ENCODE results near the gene DLG2. TPM values are rescaled to one million over a fixed set of nuclear protein-coding genes. Genes with fewer than 3 reads are reported as not detected.
"Not testable (repeated sequence)": the region's sequence is repeated elsewhere in the genome, so short reads cannot be mapped to it uniquely, and the experiment has no call there.

DLG2 gene
- total and polyA plus RNA-seq, 9 donors, result 2.5 to 20.7 (median 12.0) TPM

- 78 to 86% (median 80%) methylated on average over 2 of the region's 2 CpGs for WGBS, 3 donors
- intact Hi-C loops (cut with DNase I), result no loop called here
- DNase-seq, result no peak
These were observed 390.9 kb downstream of the DLG2 start for GRCh38 chr11:85236211-85236610.

GRCh38 chr11:85232559-85232958, 394.6 kb downstream of the DLG2 start:
- H3K9me3 ChIP-seq, result no peaks in the 10 kb centered on the region
- no peaks in the 10 kb centered on the region for H3K36me3 ChIP-seq
- H3K27me3 ChIP-seq, result no peaks in the 10 kb centered on the region
- 85 to 88% (median 88%) methylated on average over 2 of the region's 2 CpGs for WGBS, 3 donors
- H3K4me3 ChIP-seq, result no peak overlapping the region
- no peak overlapping the region for H3K27ac ChIP-seq
- no peak for DNase-seq
- intact Hi-C loops (cut with DNase I), result no loop called here
- H3K4me1 ChIP-seq (ENCODE audit: insufficient read depth), result no peaks in the 10 kb centered on the region
- TF ChIP-seq CTCF (IDR thresholded peaks at IDR 0.05), result no peak

More at GRCh38 chr11:85236211-85236610, 390.9 kb downstream of the DLG2 start:
- Histone ChIP-seq H3K4me3 (no peak overlapping the region), H3K9me3 (no peaks in the 10 kb centered on the region), H3K36me3 (no peaks in the 10 kb centered on the region), H3K27ac (no peak overlapping the region), H3K27me3 (no peaks in the 10 kb centered on the region), H3K4me1 (ENCODE audit: insufficient read depth) (no peaks in the 10 kb centered on the region)
- no peak for TF ChIP-seq POLR2A (IDR thresholded peaks at IDR 0.05)
- TF ChIP-seq CTCF (IDR thresholded peaks at IDR 0.05), result no peak
- TF ChIP-seq EP300 (IDR thresholded peaks at IDR 0.05), result no peak

- H3K36me3 ChIP-seq, result no peaks in the 10 kb centered on the region
- no peak overlapping the region for H3K4me3 ChIP-seq
- no peak for TF ChIP-seq EP300 (IDR thresholded peaks at IDR 0.05)
- no peak for TF ChIP-seq POLR2A (IDR thresholded peaks at IDR 0.05)
- TF ChIP-seq CTCF (IDR thresholded peaks at IDR 0.05), result no peak
- WGBS, 3 donors, result 39 to 60% (median 57%) methylated on average over 4 of the region's 4 CpGs
- no peak overlapping the region for H3K27ac ChIP-seq
- no peaks in the 10 kb centered on the region for H3K27me3 ChIP-seq
- DNase-seq, result no peak
- no peaks in the 10 kb centered on the region for H3K9me3 ChIP-seq
- H3K4me1 ChIP-seq (ENCODE audit: insufficient read depth), result no peaks in the 10 kb centered on the region
- intact Hi-C loops (cut with DNase I), result no loop called here
These were observed 395.6 kb downstream of the DLG2 start for GRCh38 chr11:85231588-85231987.

- WGBS, 3 donors, result 94 to 100% (median 96%) methylated on average over 1 of the region's 1 CpG
These were observed 397.4 kb downstream of the DLG2 start for GRCh38 chr11:85229723-85230122.

GRCh38 chr11:85196968-85197367, 430.2 kb downstream of the DLG2 start:
- DNase-seq, result no peak
- H3K9me3 ChIP-seq, result no peaks in the 10 kb centered on the region
- no peaks in the 10 kb centered on the region for H3K36me3 ChIP-seq
- 68 to 75% (median 71%) methylated on average over 2 of the region's 2 CpGs for WGBS, 3 donors
- no peak overlapping the region for H3K27ac ChIP-seq
- H3K4me1 ChIP-seq (ENCODE audit: insufficient read depth), result no peaks in the 10 kb centered on the region
- H3K4me3 ChIP-seq, result no peak overlapping the region
- H3K27me3 ChIP-seq, result no peaks in the 10 kb centered on the region
- TF ChIP-seq EP300 (IDR thresholded peaks at IDR 0.05) (no peak), POLR2A (IDR thresholded peaks at IDR 0.05) (no peak)
- intact Hi-C loops (cut with DNase I), result no loop called here

More at GRCh38 chr11:85229723-85230122, 397.4 kb downstream of the DLG2 start:
- H3K4me1 ChIP-seq (ENCODE audit: insufficient read depth); H3K36me3 ChIP-seq; DNase-seq; H3K27ac ChIP-seq; H3K4me3 ChIP-seq; intact Hi-C loops (cut with DNase I); H3K27me3 ChIP-seq; H3K9me3 ChIP-seq: not testable (repeated sequence)

- no peaks in the 10 kb centered on the region for H3K36me3 ChIP-seq
- intact Hi-C loops (cut with DNase I), result no loop called here
- no peak for TF ChIP-seq CTCF (IDR thresholded peaks at IDR 0.05)
- TF ChIP-seq POLR2A (IDR thresholded peaks at IDR 0.05), result no peak
- no peak for TF ChIP-seq EP300 (IDR thresholded peaks at IDR 0.05)
- no peaks in the 10 kb centered on the region for H3K4me1 ChIP-seq (ENCODE audit: insufficient read depth)
- H3K4me3 ChIP-seq, result no peak overlapping the region
- WGBS, 3 donors, result 88 to 92% (median 90%) methylated on average over 3 of the region's 3 CpGs
- no peaks in the 10 kb centered on the region for H3K27me3 ChIP-seq
- H3K9me3 ChIP-seq, result no peaks in the 10 kb centered on the region
- no peak overlapping the region for H3K27ac ChIP-seq
- no peak for DNase-seq
These were observed 431.2 kb downstream of the DLG2 start for GRCh38 chr11:85195934-85196333.

Measured in ovary (tissue), 9 donors.